CD14-positive monocyte (primary cell): ENCODE data around the gene SGCD. TPM values are rescaled to one million over a fixed set of nuclear protein-coding genes. Genes with fewer than 3 reads are reported as not detected.

Experiments
- DNase-seq, 3 donors: peaks; one replicate each; pipeline ENCODE4 v3.0.0-alpha.2; 2011 to 2022
- H2AFZ ChIP-seq: 2 replicates; pipeline ENCODE4 v1.6.0; 2012; ENCODE audit warnings: mild to moderate bottlenecking, low read depth, low read length, inconsistent platforms; ENCODE audit not compliant: insufficient read depth, poor library complexity, severe bottlenecking
- H3K27ac ChIP-seq, 2 donors: 1 replicate in 1 of 2; 2 replicates in 1 of 2; pipeline ENCODE4 v1.5.1; 2012 to 2013; ENCODE audit warnings: low read length in 2 of 2, control low read depth in 1 of 2, inconsistent platforms in 1 of 2, low read depth in 1 of 2, mild to moderate bottlenecking in 1 of 2
- H3K27me3 ChIP-seq, 2 donors: one replicate each; pipeline versions ENCODE4 v1.6.0 to v1.6.1; 2011 to 2013; ENCODE audit warnings: low read length in 2 of 2; ENCODE audit not compliant: control insufficient read depth in 2 of 2, insufficient read depth in 2 of 2
- H3K36me3 ChIP-seq, 2 donors: replicated peaks in 1 of 2; 1 replicate in 1 of 2; 2 replicates in 1 of 2; pipeline versions ENCODE4 v1.5.1 to v1.6.1; 2012 to 2013; ENCODE audit warnings: low read length in 2 of 2, control low read depth in 1 of 2, inconsistent platforms in 1 of 2, mild to moderate bottlenecking in 1 of 2; ENCODE audit not compliant: insufficient read depth in 2 of 2, control insufficient read depth in 1 of 2
- H3K4me1 ChIP-seq, 2 donors: 1 replicate in 1 of 2; 2 replicates in 1 of 2; pipeline versions ENCODE4 v1.5.1 to v1.6.1; 2012 to 2013; ENCODE audit warnings: low read length in 2 of 2, control low read depth in 1 of 2, inconsistent platforms in 1 of 2, mild to moderate bottlenecking in 1 of 2, moderate library complexity in 1 of 2; ENCODE audit not compliant: insufficient read depth in 2 of 2, control insufficient read depth in 1 of 2
- H3K4me2 ChIP-seq: replicated peaks from 2 replicates; pipeline ENCODE3; 2012; ENCODE audit warnings: low read length, moderate library complexity, mild to moderate bottlenecking; ENCODE audit not compliant: poor library complexity, severe bottlenecking; ENCODE audit errors: extremely low read depth
- H3K4me3 ChIP-seq, 3 experiments: fragments of 200-600 bp in 1 of 3; sonication (generic) in 1 of 3; replicated peaks in 1 of 3; 1 replicate in 2 of 3; 2 replicates in 1 of 3; pipeline ENCODE4 v1.5.1; 2011 to 2013; ENCODE audit warnings: low read length in 3 of 3, mild to moderate bottlenecking in 3 of 3, control low read depth in 2 of 3, low read depth in 2 of 3, inconsistent platforms in 1 of 3, moderate library complexity in 1 of 3
- H3K79me2 ChIP-seq: 2 replicates; pipeline ENCODE4 v1.6.0; 2012; ENCODE audit warnings: mild to moderate bottlenecking, control low read depth, inconsistent platforms, low read length, moderate library complexity; ENCODE audit not compliant: insufficient read depth
- H3K9ac ChIP-seq: 2 replicates; pipeline ENCODE4 v1.6.0; 2017; ENCODE audit warnings: low read length, mild to moderate bottlenecking; ENCODE audit not compliant: insufficient read depth, poor library complexity, severe bottlenecking
- H3K9me3 ChIP-seq, 2 donors: replicated peaks in 1 of 2; 1 replicate in 1 of 2; 2 replicates in 1 of 2; pipeline versions ENCODE4 v1.5.1 to v1.6.1; 2012 to 2013; ENCODE audit warnings: low read length in 2 of 2, control low read depth in 1 of 2; ENCODE audit not compliant: control insufficient read depth in 1 of 2, insufficient read depth in 1 of 2
- H4K20me1 ChIP-seq: 2 replicates; pipeline ENCODE4 v1.6.0; 2012; ENCODE audit warnings: mild to moderate bottlenecking, low read length, control low read depth, moderate library complexity; ENCODE audit not compliant: insufficient read depth
- H3K27ac Mint-ChIP-seq, 7 donors: one replicate each; pipeline ENCODE4 v1.8.0; 2020; ENCODE audit warnings: mild to moderate bottlenecking in 7 of 7, mixed read lengths in 7 of 7, moderate library complexity in 6 of 7, inconsistent platforms in 2 of 7
- H3K27me3 Mint-ChIP-seq, 3 donors: one replicate each; pipeline ENCODE4 v1.8.0; 2021 to 2022; ENCODE audit warnings: low read depth in 3 of 3, mild to moderate bottlenecking in 3 of 3, mixed read lengths in 3 of 3, moderate library complexity in 3 of 3, inconsistent platforms in 1 of 3
- H3K36me3 Mint-ChIP-seq, 2 donors: one replicate each; pipeline ENCODE4 v1.8.0; 2020; ENCODE audit warnings: mixed read lengths in 2 of 2, inconsistent platforms in 1 of 2, mild to moderate bottlenecking in 1 of 2
- H3K4me1 Mint-ChIP-seq: one replicate; pipeline ENCODE4 v1.8.0; 2020; ENCODE audit warnings: mild to moderate bottlenecking, mixed read lengths
- H3K4me3 Mint-ChIP-seq, 2 donors: one replicate each; pipeline ENCODE4 v1.8.0; 2020; ENCODE audit warnings: mild to moderate bottlenecking in 2 of 2, mixed read lengths in 2 of 2, moderate library complexity in 1 of 2
- H3K9me3 Mint-ChIP-seq, 7 donors: one replicate each; pipeline ENCODE4 v1.8.0; 2020 to 2022; ENCODE audit warnings: mixed read lengths in 7 of 7, mild to moderate bottlenecking in 6 of 7, moderate library complexity in 6 of 7, inconsistent platforms in 2 of 7
- CTCF ChIP-seq: fragments of 200-600 bp; IDR thresholded peaks from one replicate; pipeline ENCODE4 v1.8.0; 2022; ENCODE audit warnings: antibody characterized with exemption, mild to moderate bottlenecking
- WGBS: methylation state at CpG from one replicate; pipeline ENCODE4 v1.1.5; 2013; ENCODE audit warnings: missing lambda C conversion rate; ENCODE audit not compliant: insufficient coverage; 5-methylcytosine and 5-hydroxymethylcytosine counted together
- intact Hi-C, 2 donors: fragments of 100-400 bp; cut with micrococcal nuclease; formaldehyde crosslinking; loops; one replicate each; pipeline versions ENCODE4 v1.15.0 to v1.15.1; 2023
- polyA plus RNA-seq, 3 donors: library from polyadenylated mRNA; depleted of rRNA in 1 of 3; unstranded in 2 of 3; stranded (reverse) in 1 of 3; fragments of 300-500 nt in 2 of 3; fragments of >200 nt in 1 of 3; fragmentation: Illumina TruSeq in 2 of 3; gene quantifications; 1 replicate in 2 of 3; 2 replicates in 1 of 3; pipeline ENCODE4 v1.2.3, GENCODE V29; 2012 to 2021

SGCD gene
- polyA plus RNA-seq, 3 donors: not detected

- intact Hi-C loops: no loop called here
- Histone ChIP-seq H3K4me2 (no peak overlapping the region), H3K4me1 (no peaks in the 10 kb centered on the region), H3K9ac (no peak overlapping the region), H2AFZ (no peak overlapping the region), H3K27ac (no peak overlapping the region), H3K36me3 (no peaks in the 10 kb centered on the region), H3K79me2 (no peaks in the 10 kb centered on the region), H3K9me3 (no peaks in the 10 kb centered on the region), H4K20me1 (no peaks in the 10 kb centered on the region), H3K27me3 (no peaks in the 10 kb centered on the region), H3K4me3 (no peak overlapping the region)
- peaks cover 0 to 3% (median 1%) of the 10 kb centered on the region in 3 donors for H3K27me3 Mint-ChIP-seq
- H3K4me3 Mint-ChIP-seq: no peak overlapping the region
- no peak for TF ChIP-seq CTCF
- H3K36me3 Mint-ChIP-seq: no peaks in the 10 kb centered on the region
- WGBS: 83% methylated on average over 1 of the region's 1 CpG
- H3K27ac Mint-ChIP-seq: no peak overlapping the region
- peaks cover 0 to 2% (median 0%) of the 10 kb centered on the region in 7 donors for H3K9me3 Mint-ChIP-seq
- no peaks in the 10 kb centered on the region for H3K4me1 Mint-ChIP-seq
- no peak for DNase-seq
Observed at GRCh38 chr5:156641686-156642085, 314.7 kb downstream of the SGCD start.

- WGBS: 80% methylated on average over 1 of the region's 4 CpGs
- DNase-seq: no peak
- H3K36me3 Mint-ChIP-seq: no peaks in the 10 kb centered on the region
- H3K4me3 Mint-ChIP-seq: no peak overlapping the region
- H3K9ac ChIP-seq: no peak overlapping the region
- H3K27me3 Mint-ChIP-seq: peaks cover 0 to 2% (median 0%) of the 10 kb centered on the region in 3 donors
- no peak overlapping the region for H3K4me3 ChIP-seq
- H3K9me3 ChIP-seq: no peaks in the 10 kb centered on the region
- no peak overlapping the region for H3K27ac ChIP-seq
- no peaks in the 10 kb centered on the region for H3K4me1 ChIP-seq
- H3K4me2 ChIP-seq: no peak overlapping the region
- H3K4me1 Mint-ChIP-seq: no peaks in the 10 kb centered on the region
- intact Hi-C loops: no loop called here
- no peaks in the 10 kb centered on the region for H3K36me3 ChIP-seq
- no peak for TF ChIP-seq CTCF
- no peak overlapping the region for H3K27ac Mint-ChIP-seq
- no peaks in the 10 kb centered on the region for H4K20me1 ChIP-seq
- H2AFZ ChIP-seq: no peak overlapping the region
- no peaks in the 10 kb centered on the region for H3K27me3 ChIP-seq
- no peaks in the 10 kb centered on the region for H3K79me2 ChIP-seq
- H3K9me3 Mint-ChIP-seq: no peaks in the 10 kb centered on the region
Observed at GRCh38 chr5:156647034-156647451, 320.1 kb downstream of the SGCD start.
